ENCODE data around the gene OSBPL3. TPM values are rescaled to one million over a fixed set of nuclear protein-coding genes. Genes with fewer than 3 reads are reported as not detected.

Gene OSBPL3
- total and polyA plus RNA-seq, 2 donors (not counting 1 experiment from before 2014, with no cell fraction given), result 13.5 to 67.6 TPM

DNA sequence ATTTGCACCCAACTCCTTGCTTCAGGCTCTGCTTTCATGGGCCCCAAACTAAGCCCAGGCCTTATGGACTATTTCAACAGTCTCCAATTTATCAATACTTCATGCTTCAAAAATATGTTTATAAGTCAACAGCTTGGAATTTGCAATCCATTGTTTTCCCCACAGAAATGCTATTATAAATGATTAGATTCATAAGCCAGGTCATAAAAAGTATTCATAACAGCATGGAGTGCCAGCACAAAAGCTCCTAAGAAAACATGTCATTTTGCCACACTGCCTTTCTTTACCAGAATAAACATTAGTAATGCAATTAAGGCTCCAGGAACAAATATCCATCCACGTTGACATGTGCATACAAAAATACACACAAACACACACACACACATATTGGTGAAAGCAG, 30.1 kb downstream of the OSBPL3 start:
- no peak overlapping the region for H3K27ac Mint-ChIP-seq
- H3K27me3 Mint-ChIP-seq, result no peaks in the 10 kb centered on the region
- H3K79me2 ChIP-seq (ENCODE audit: control insufficient read depth, insufficient read depth, low read length), result peaks cover 84% of the 10 kb centered on the region
- H3K4me1 ChIP-seq (ENCODE audit: control insufficient read depth in 2 of 2, insufficient read depth in 2 of 2, low read length in 2 of 2), result peaks cover 0 to 4% of the 10 kb centered on the region in 2 donors
- no peak for ATAC-seq (ENCODE audit: low read depth)
- no peaks in the 10 kb centered on the region for H3K9me3 ChIP-seq (ENCODE audit: control extremely low read depth in 1 of 3, control insufficient read depth in 2 of 3, insufficient read depth in 1 of 3, low read length in 2 of 3)
- no peak overlapping the region for H3K4me2 ChIP-seq (replicated peaks; ENCODE audit: low read depth, low read length, poor library complexity, severe bottlenecking)
- H3K27ac ChIP-seq (ENCODE audit: low read length in 2 of 2), result no peak overlapping the region
- DNase-seq, result no peak
- H4K20me1 ChIP-seq (ENCODE audit: control insufficient read depth, insufficient read depth, low read length, poor library complexity, severe bottlenecking), result peaks cover 3% of the 10 kb centered on the region
- H3K9me3 Mint-ChIP-seq (ENCODE audit: insufficient read depth), result no peaks in the 10 kb centered on the region
- TF ChIP-seq EZH2 (IDR thresholded peaks at IDR 0.05; ENCODE audit: borderline replicate concordance, insufficient read depth, low read depth, low read length, poor library complexity, severe bottlenecking), result no peak
- TF ChIP-seq, protein P1, sequence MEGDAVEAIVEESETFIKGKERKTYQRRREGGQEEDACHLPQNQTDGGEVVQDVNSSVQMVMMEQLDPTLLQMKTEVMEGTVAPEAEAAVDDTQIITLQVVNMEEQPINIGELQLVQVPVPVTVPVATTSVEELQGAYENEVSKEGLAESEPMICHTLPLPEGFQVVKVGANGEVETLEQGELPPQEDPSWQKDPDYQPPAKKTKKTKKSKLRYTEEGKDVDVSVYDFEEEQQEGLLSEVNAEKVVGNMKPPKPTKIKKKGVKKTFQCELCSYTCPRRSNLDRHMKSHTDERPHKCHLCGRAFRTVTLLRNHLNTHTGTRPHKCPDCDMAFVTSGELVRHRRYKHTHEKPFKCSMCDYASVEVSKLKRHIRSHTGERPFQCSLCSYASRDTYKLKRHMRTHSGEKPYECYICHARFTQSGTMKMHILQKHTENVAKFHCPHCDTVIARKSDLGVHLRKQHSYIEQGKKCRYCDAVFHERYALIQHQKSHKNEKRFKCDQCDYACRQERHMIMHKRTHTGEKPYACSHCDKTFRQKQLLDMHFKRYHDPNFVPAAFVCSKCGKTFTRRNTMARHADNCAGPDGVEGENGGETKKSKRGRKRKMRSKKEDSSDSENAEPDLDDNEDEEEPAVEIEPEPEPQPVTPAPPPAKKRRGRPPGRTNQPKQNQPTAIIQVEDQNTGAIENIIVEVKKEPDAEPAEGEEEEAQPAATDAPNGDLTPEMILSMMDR (IDR thresholded peaks at IDR 0.05), result no peak
- ChIA-PET CTCF (interaction anchor here (0.8 kb wide), 1 partner anchor 129 kb away, joined by 3 read pairs; no protein-coding TSS in a partner anchor), POLR2A (no interaction called here)
- H3K4me1 Mint-ChIP-seq, result peaks cover 43% of the 10 kb centered on the region
- H3K36me3 ChIP-seq (replicated peaks in 1 of 2; ENCODE audit: control extremely low read depth in 1 of 2, control insufficient read depth in 1 of 2, extremely low read depth in 1 of 2, insufficient read depth in 2 of 2, low read length in 1 of 2), result peaks cover 2 to 3% of the 10 kb centered on the region in 2 experiments
- H2AFZ ChIP-seq (ENCODE audit: insufficient read depth, low read depth, low read length, poor library complexity, severe bottlenecking), result no peak overlapping the region
- 89% methylated on average over 1 of the region's 1 CpG for WGBS (ENCODE audit: insufficient coverage)
- intact Hi-C loops (cut with micrococcal nuclease), result loop anchor here (2.0 kb wide), 1 partner anchor 15 kb away; no protein-coding TSS in a partner anchor
- H3K27me3 ChIP-seq (replicated peaks in 1 of 4; ENCODE audit: control extremely low read depth in 1 of 4, control insufficient read depth in 3 of 4, insufficient read depth in 4 of 4, low read length in 3 of 4), result no peaks in the 10 kb centered on the region
- no peak overlapping the region for H3K4me3 ChIP-seq (ENCODE audit: control extremely low read depth in 1 of 5, extremely low read depth in 1 of 5, insufficient read depth in 1 of 5, low read depth in 2 of 5, low read length in 4 of 5)
- H3K9ac ChIP-seq (ENCODE audit: low read length), result no peak overlapping the region
- H3K4me3 Mint-ChIP-seq, result no peak overlapping the region

DNA sequence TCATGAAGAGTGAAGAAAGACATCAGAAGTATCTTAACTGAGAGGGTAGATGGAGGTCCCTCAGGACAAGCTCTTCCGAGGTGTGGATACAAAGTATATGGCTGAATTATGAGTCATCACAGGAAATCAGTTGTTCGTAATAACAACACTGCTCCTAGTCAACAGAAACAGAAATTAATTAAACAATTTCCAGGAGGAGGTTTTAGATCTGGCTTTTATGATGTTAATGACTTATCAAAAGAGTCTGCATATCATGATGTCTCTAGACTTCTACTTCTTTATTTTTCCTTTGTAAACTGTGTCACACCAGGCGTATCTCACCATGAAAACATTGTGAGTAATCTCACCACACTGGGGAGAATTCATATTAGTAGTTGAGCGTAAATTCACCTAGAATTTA, 31.2 kb downstream of the OSBPL3 start:
- whole genome bisulfite sequencing (ENCODE audit: insufficient coverage), result 83% methylated on average over 1 of the region's 4 CpGs
- Mint-ChIP-seq H3K4me3 (peak overlapping the region; percentile 2), H3K4me1 (peaks cover 35% of the 10 kb centered on the region), H3K27me3 (no peaks in the 10 kb centered on the region), H3K27ac (no peak overlapping the region), H3K9me3 (ENCODE audit: insufficient read depth) (no peaks in the 10 kb centered on the region)
- POLR2A ChIA-PET, result no interaction called here
- DNase-seq, result no peak
- Histone ChIP-seq H3K27me3 (replicated peaks in 1 of 4; ENCODE audit: control extremely low read depth in 1 of 4, control insufficient read depth in 3 of 4, insufficient read depth in 4 of 4, low read length in 3 of 4) (no peaks in the 10 kb centered on the region), H2AFZ (ENCODE audit: insufficient read depth, low read depth, low read length, poor library complexity, severe bottlenecking) (no peak overlapping the region), H3K27ac (ENCODE audit: low read length in 2 of 2) (no peak overlapping the region), H3K36me3 (replicated peaks in 1 of 2; ENCODE audit: control extremely low read depth in 1 of 2, control insufficient read depth in 1 of 2, extremely low read depth in 1 of 2, insufficient read depth in 2 of 2, low read length in 1 of 2) (peaks cover 2 to 3% of the 10 kb centered on the region in 2 experiments), H3K4me3 (ENCODE audit: control extremely low read depth in 1 of 5, extremely low read depth in 1 of 5, insufficient read depth in 1 of 5, low read depth in 2 of 5, low read length in 4 of 5) (no peak overlapping the region), H3K4me1 (ENCODE audit: control insufficient read depth in 2 of 2, insufficient read depth in 2 of 2, low read length in 2 of 2) (peaks cover 0 to 4% of the 10 kb centered on the region in 2 donors), H3K9me3 (ENCODE audit: control extremely low read depth in 1 of 3, control insufficient read depth in 2 of 3, insufficient read depth in 1 of 3, low read length in 2 of 3) (no peaks in the 10 kb centered on the region), H4K20me1 (ENCODE audit: control insufficient read depth, insufficient read depth, low read length, poor library complexity, severe bottlenecking) (no peaks in the 10 kb centered on the region), H3K4me2 (replicated peaks; ENCODE audit: low read depth, low read length, poor library complexity, severe bottlenecking) (no peak overlapping the region), H3K79me2 (ENCODE audit: control insufficient read depth, insufficient read depth, low read length) (peaks cover 75% of the 10 kb centered on the region), H3K9ac (ENCODE audit: low read length) (no peak overlapping the region)
- intact Hi-C loops (cut with micrococcal nuclease), result loop anchor here (2.0 kb wide), 1 partner anchor 14 kb away; no protein-coding TSS in a partner anchor
- TF ChIP-seq, protein P1 (IDR thresholded peaks at IDR 0.05), result no peak
- no peak for TF ChIP-seq EZH2 (IDR thresholded peaks at IDR 0.05; ENCODE audit: borderline replicate concordance, insufficient read depth, low read depth, low read length, poor library complexity, severe bottlenecking)
- CTCF ChIA-PET, result interaction anchor here (1.2 to 1.5 kb wide), 2 partner anchors 31 to 128 kb away, joined by 3 to 6 read pairs; partner anchors contain the start of gene OSBPL3
- no peak for ATAC-seq (ENCODE audit: low read depth)

All from B cell (primary cell).